HCT116 (cell line): Measurements from ENCODE around the gene EPB41L5.

Source experiments
- CBX3 ChIP-seq: IDR thresholded peaks from 2 replicates; pipeline ENCODE4 v1.6.1; 2012; ENCODE audit warnings: low read depth
- CEBPB ChIP-seq: IDR thresholded peaks from 2 replicates; pipeline ENCODE4 v1.6.1; 2012; ENCODE audit warnings: low read depth
- CTCF ChIP-seq, 3 experiments: fragments of 200-600 bp in 1 of 3; sonication (generic) in 1 of 3; IDR thresholded peaks in 2 of 3; conservative IDR thresholded peaks in 1 of 3; 2 replicates each; pipeline ENCODE4 v1.5.1; 2012 to 2017; ENCODE audit warnings: low read depth in 2 of 3, low read length in 2 of 3, antibody characterized with exemption in 1 of 3, borderline replicate concordance in 1 of 3, control low read depth in 1 of 3, mild to moderate bottlenecking in 1 of 3, mixed read lengths in 1 of 3, mixed run types in 1 of 3, moderate library complexity in 1 of 3; ENCODE audit not compliant: insufficient read depth in 1 of 3
- EGR1 ChIP-seq: IDR thresholded peaks from 2 replicates; pipeline ENCODE4 v1.6.1; 2012; ENCODE audit warnings: low read depth
- EZH2 ChIP-seq: fragments of 200-600 bp; sonication (generic); IDR thresholded peaks from 2 replicates; pipeline ENCODE4 v1.6.1; 2017; ENCODE audit warnings: antibody characterized with exemption, mixed run types
- EZH2phosphoT487 ChIP-seq: fragments of 200-600 bp; IDR thresholded peaks from 2 replicates; pipeline ENCODE4 v1.6.1; 2018; ENCODE audit warnings: antibody characterized with exemption, borderline replicate concordance
- JUND ChIP-seq: IDR thresholded peaks from 2 replicates; pipeline ENCODE4 v1.6.1; 2012
- MAX ChIP-seq: IDR thresholded peaks from 2 replicates; pipeline ENCODE4 v1.6.1; 2012
- POLR2A ChIP-seq: IDR thresholded peaks from 2 replicates; pipeline ENCODE4 v1.7.0; 2011; ENCODE audit warnings: borderline replicate concordance; ENCODE audit not compliant: insufficient read depth, insufficient read length; ENCODE audit errors: extremely low read depth
- POLR2AphosphoS5 ChIP-seq: IDR thresholded peaks from 2 replicates; pipeline ENCODE4 v1.6.1; 2011; ENCODE audit warnings: mild to moderate bottlenecking, low read depth, low read length, moderate library complexity
- REST ChIP-seq: IDR thresholded peaks from 2 replicates; pipeline ENCODE4 v1.6.1; 2012; ENCODE audit warnings: low read depth
- SIN3A ChIP-seq: IDR thresholded peaks from 2 replicates; pipeline ENCODE4 v1.6.1; 2012; ENCODE audit warnings: low read depth
- SRF ChIP-seq: IDR thresholded peaks from 2 replicates; pipeline ENCODE4 v1.6.1; 2012; ENCODE audit warnings: low read depth

- TF ChIP-seq POLR2A (no peak), EZH2phosphoT487 (no peak), SIN3A (no peak), REST (no peak), CTCF (IDR thresholded peaks at IDR 0.05 in 2 of 3, conservative IDR thresholded peaks at IDR 0.05 in 1 of 3; ENCODE audit: borderline replicate concordance in 1 of 3, insufficient read depth in 1 of 3, low read depth in 2 of 3, low read length in 2 of 3) (no peak), POLR2AphosphoS5 (no peak), MAX (no peak), JUND (no peak), EZH2 (no peak), EGR1 (no peak), SRF (no peak), CBX3 (no peak), CEBPB (no peak)
These were observed 135.4 kb downstream of the EPB41L5 start for GRCh38 chr2:120148229-120148628.
